ENCODE measurements around the gene NAALADL1.
"Not testable (repeated sequence)": the region's sequence is repeated elsewhere in the genome, so short reads cannot be mapped to it uniquely, and the experiment has no call there.

Gene NAALADL1

GRCh38 chr11:65013130-65013887 is 45.0 kb downstream of the NAALADL1 start:
- DNase-seq (ENCODE audit: low spot score) = peak; percentile 95

GRCh38 chr11:65008873-65009272 is 49.5 kb downstream of the NAALADL1 start:
- DNase-seq (ENCODE audit: low spot score) = no peak

GRCh38 chr11:65008016-65008415 is 50.3 kb downstream of the NAALADL1 start:
- DNase-seq (ENCODE audit: low spot score) = no peak

- DNase-seq (ENCODE audit: low spot score) = not testable (repeated sequence)
These were observed 54.4 kb downstream of the NAALADL1 start for GRCh38 chr11:65003968-65004367.

GRCh38 chr11:65003282-65003681 is 55.1 kb downstream of the NAALADL1 start:
- no peak for DNase-seq (ENCODE audit: low spot score)

GRCh38 chr11:65002706-65003105 is 55.6 kb downstream of the NAALADL1 start:
- DNase-seq (ENCODE audit: low spot score) = no peak

GRCh38 chr11:64999478-64999877 is 58.9 kb downstream of the NAALADL1 start:
- DNase-seq (ENCODE audit: low spot score) = no peak

- no peak for DNase-seq (ENCODE audit: low spot score)
These were observed 59.5 kb downstream of the NAALADL1 start for GRCh38 chr11:64998690-64999431.

- no peak for DNase-seq (ENCODE audit: low spot score)
These were observed 60.2 kb downstream of the NAALADL1 start for GRCh38 chr11:64998141-64998540.

GRCh38 chr11:64996710-64997380 is 61.5 kb downstream of the NAALADL1 start, which contains the start of gene BATF2:
TSS of gene BATF2 (minus strand) at chr11:64996971. CDS start at chr11:64996914, 57 bp downstream.
- DNase-seq (ENCODE audit: low spot score) = peak; percentile 80

- no peak for DNase-seq (ENCODE audit: low spot score)
These were observed 62.0 kb downstream of the NAALADL1 start for GRCh38 chr11:64996327-64996709.
